ENCODE measurements around the gene ACOT4. TPM values are rescaled to one million over a fixed set of nuclear protein-coding genes. Genes with fewer than 3 reads are reported as not detected.

Gene ACOT4, protein sequence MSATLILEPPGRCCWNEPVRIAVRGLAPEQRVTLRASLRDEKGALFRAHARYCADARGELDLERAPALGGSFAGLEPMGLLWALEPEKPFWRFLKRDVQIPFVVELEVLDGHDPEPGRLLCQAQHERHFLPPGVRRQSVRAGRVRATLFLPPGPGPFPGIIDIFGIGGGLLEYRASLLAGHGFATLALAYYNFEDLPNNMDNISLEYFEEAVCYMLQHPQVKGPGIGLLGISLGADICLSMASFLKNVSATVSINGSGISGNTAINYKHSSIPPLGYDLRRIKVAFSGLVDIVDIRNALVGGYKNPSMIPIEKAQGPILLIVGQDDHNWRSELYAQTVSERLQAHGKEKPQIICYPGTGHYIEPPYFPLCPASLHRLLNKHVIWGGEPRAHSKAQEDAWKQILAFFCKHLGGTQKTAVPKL
- total RNA-seq, result 1 to 10 TPM; 4.7 to 4.8 TPM

DNA sequence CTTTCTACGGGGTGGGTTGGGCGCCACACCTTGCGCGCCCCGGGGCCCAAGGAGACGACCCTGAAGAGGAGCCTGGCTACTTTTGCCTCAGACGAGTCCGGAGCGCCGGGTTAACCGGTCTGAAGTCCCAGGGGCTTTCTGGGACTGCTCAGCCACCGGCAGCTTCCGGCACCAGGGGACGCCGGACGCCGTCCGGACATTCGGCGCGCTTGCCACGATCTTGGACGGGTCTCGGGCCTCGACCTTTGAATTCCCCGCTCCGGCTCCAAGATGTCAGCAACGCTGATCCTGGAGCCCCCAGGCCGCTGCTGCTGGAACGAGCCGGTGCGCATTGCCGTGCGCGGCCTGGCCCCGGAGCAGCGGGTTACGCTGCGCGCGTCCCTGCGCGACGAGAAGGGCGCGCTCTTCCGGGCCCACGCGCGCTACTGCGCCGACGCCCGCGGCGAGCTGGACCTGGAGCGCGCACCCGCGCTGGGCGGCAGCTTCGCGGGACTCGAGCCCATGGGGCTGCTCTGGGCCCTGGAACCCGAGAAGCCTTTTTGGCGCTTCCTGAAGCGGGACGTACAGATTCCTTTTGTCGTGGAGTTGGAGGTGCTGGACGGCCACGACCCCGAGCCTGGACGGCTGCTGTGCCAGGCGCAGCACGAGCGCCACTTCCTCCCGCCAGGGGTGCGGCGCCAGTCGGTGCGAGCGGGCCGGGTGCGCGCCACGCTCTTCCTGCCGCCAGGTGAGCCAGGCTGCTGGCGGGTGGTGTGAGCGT is at the start of gene ACOT4:
Gene ACOT4 (plus strand): TSS at position 184 of the 760 bp plus-strand sequence. CDS start 87 bp downstream, at position 271.

DNA sequence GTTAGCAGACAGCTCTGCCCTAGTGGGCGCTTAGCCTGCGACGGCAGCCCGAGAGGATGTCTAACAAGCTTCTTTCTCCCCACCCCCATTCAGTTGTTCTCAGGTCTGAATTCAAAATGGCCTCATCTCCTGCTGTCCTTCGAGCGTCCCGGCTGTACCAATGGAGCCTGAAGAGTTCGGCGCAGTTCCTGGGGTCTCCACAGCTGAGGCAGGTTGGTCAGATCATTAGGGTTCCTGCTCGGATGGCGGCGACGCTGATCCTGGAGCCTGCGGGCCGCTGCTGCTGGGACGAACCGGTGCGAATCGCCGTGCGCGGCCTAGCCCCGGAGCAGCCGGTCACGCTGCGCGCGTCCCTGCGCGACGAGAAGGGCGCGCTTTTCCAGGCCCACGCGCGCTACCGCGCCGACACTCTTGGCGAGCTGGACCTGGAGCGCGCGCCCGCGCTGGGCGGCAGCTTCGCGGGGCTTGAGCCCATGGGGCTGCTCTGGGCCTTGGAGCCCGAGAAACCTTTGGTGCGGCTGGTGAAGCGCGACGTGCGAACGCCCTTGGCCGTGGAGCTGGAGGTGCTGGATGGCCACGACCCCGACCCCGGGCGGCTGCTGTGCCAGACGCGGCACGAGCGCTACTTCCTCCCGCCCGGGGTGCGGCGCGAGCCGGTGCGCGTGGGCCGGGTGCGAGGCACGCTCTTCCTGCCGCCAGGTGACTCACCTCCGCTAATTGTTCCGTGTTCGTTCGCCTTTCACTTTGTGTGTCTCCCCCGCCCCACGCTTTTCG is 22.3 kb upstream of the ACOT4 start, which contains the start of gene ACOT2:
Gene ACOT2 (plus strand): TSS at position 29 of the 774 bp plus-strand sequence. CDS start 28 bp downstream, at position 57.

DNA sequence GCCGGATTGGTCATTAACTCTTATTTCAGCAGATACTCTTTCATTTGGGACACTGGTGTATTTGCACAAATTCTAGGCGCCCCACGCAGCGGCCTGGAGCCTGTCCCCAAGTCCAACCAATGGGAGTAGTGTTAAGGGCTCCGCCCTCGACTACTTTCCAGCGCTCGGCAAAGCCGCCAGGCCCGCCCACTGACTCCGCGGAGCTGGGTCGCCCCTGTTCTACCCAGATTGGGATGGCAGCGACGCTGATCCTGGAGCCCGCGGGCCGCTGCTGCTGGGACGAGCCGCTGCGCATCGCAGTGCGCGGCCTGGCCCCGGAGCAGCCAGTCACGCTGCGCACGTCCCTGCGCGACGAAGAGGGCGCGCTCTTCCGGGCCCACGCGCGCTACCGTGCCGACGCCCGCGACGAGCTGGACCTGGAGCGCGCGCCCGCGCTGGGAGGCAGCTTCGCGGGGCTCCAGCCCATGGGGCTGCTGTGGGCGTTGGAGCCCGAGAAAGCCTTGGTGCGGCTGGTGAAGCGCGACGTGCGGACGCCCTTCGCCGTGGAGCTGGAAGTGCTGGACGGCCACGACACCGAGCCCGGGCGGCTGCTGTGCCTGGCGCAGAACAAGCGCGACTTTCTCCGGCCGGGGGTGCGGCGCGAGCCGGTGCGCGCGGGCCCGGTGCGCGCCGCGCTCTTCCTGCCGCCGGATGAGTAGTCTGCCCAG is 20.8 kb downstream of the ACOT4 start, which contains the start of gene ACOT6:
Gene ACOT6 (plus strand): TSS at position 179 of the 707 bp plus-strand sequence. CDS start 55 bp downstream, at position 234.

DNA sequence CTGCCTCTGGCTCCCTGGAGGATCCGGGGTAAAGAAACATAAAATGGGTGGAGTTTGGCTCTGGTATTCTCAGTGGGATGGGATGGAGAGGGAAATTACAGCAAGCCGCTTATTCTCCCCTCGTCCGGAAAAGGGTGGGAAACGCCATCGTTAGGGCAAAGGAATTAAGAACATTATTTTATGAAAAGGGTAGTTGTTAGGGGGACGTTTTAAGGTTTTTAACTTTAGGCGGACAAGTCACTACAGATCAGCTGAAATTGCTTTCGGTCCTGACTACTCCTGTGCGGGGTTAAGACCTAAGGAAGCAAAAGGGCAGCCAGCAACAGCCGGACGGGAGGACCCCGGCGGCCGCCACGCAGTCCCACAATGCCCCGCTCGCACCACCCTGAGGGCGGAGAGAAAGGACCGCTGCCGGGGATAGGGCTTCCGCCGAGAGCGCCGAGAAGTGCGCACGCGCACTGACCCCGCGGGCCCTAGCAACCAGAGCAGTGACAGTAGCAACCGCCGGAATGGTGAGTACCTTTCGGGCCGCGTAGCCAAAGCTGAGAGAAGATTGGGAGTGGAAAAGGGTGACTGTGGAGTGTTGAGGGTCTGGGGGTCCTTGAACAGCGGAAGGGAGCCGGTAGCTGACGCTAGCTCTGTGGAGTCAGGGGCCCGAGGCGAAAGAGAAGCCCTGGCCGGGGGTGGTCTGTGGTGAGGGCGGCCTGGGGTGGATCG is 53.0 kb downstream of the ACOT4 start, which contains the start of gene DNAL1:
Gene DNAL1 (plus strand): TSS at position 456 of the 717 bp plus-strand sequence. CDS start 54 bp downstream, at position 510.

Other genes starting within 250 kb of the ACOT4 start
- 10 to 100 TPM; 22.0 to 33.3 TPM for gene NUMB, start 133.3 kb upstream of the ACOT4 start, total RNA-seq
- 10 to 100 TPM; 35.4 to 42.3 TPM for gene RIOX1, start 100.9 kb upstream of the ACOT4 start, total RNA-seq
- gene ACOT1, start 54.7 kb upstream of the ACOT4 start, total RNA-seq, result 10 to 100 TPM; 15.1 to 18.0 TPM
- under 1 TPM in 1 of 2 donors, not detected in 1; 0.69 TPM for gene HEATR4, start 32.9 kb upstream of the ACOT4 start, total RNA-seq
- gene ACOT2, start 22.7 kb upstream of the ACOT4 start, total RNA-seq, result 10 to 100 TPM; 60.9 to 84.6 TPM
- gene ACOT6, start 20.6 kb downstream of the ACOT4 start, total RNA-seq, result under 1 TPM in 1 of 2 donors, not detected in 1; under 0.01 TPM
- gene DNAL1, start 53.1 kb downstream of the ACOT4 start, total RNA-seq, result 1 to 10 TPM; 5.5 to 6.0 TPM
- 10 to 100 TPM; 23.1 to 25.0 TPM for gene PNMA1, start 122.5 kb downstream of the ACOT4 start, total RNA-seq

Data from melanocyte of skin (primary cell).